Measurements from ENCODE around the gene JAKMIP2.

GRCh38 chr5:147567917-147568598 is 214.5 kb downstream of the JAKMIP2 start:
- TF ChIP-seq MAX (CRISPR knock-in tag; IDR thresholded peaks at IDR 0.05) (no peak), CTCF (IDR thresholded peaks at IDR 0.05) (no peak), ZBTB21 (CRISPR knock-in tag; IDR thresholded peaks at IDR 0.05; ENCODE audit: borderline replicate concordance) (no peak), ZNF281 (CRISPR knock-in tag; IDR thresholded peaks at IDR 0.05) (no peak), MLX (CRISPR knock-in tag; IDR thresholded peaks at IDR 0.05) (no peak), SP1 (CRISPR knock-in tag; conservative IDR thresholded peaks at IDR 0.05) (no peak; the same call in 1 of the 2 replicates), AR (CRISPR knock-in tag; IDR thresholded peaks at IDR 0.05) (no peak), ATF3 (CRISPR knock-in tag; conservative IDR thresholded peaks at IDR 0.05) (no peak), ZBTB43 (CRISPR knock-in tag; IDR thresholded peaks at IDR 0.05) (no peak), AFF4 (CRISPR knock-in tag; IDR thresholded peaks at IDR 0.05; ENCODE audit: borderline replicate concordance) (no peak; the same call in 1 of the 2 replicates), TCF7 (CRISPR knock-in tag; IDR thresholded peaks at IDR 0.05; ENCODE audit: low read depth) (no peak), HMGXB4 (CRISPR knock-in tag; IDR thresholded peaks at IDR 0.05) (0 out of 2 replicates have a peak, but pooled peaks have one; percentile 8)
